ENCODE measurements around the gene JOSD2.

GRCh38 chr19:50500753-50501151 lies 10.2 kb downstream of the JOSD2 start:
- TF ChIP-seq, protein P1, sequence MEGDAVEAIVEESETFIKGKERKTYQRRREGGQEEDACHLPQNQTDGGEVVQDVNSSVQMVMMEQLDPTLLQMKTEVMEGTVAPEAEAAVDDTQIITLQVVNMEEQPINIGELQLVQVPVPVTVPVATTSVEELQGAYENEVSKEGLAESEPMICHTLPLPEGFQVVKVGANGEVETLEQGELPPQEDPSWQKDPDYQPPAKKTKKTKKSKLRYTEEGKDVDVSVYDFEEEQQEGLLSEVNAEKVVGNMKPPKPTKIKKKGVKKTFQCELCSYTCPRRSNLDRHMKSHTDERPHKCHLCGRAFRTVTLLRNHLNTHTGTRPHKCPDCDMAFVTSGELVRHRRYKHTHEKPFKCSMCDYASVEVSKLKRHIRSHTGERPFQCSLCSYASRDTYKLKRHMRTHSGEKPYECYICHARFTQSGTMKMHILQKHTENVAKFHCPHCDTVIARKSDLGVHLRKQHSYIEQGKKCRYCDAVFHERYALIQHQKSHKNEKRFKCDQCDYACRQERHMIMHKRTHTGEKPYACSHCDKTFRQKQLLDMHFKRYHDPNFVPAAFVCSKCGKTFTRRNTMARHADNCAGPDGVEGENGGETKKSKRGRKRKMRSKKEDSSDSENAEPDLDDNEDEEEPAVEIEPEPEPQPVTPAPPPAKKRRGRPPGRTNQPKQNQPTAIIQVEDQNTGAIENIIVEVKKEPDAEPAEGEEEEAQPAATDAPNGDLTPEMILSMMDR (IDR thresholded peaks at IDR 0.05): no peak
- no peak for TF ChIP-seq ZFX (IDR thresholded peaks at IDR 0.05; ENCODE audit: borderline replicate concordance)

Data from 22Rv1 (cell line).